Neural cell (in vitro differentiated cells): ENCODE data around the gene GJA3.

Experiments used
- CTCF ChIP-seq: fragments of 450-650 bp; IDR thresholded peaks from 2 replicates; pipeline ENCODE4 v1.5.1; 2014; ENCODE audit warnings: antibody characterized with exemption, mild to moderate bottlenecking, moderate library complexity; ENCODE audit not compliant: poor library complexity, severe bottlenecking
- EP300 ChIP-seq: fragments of 450-650 bp; conservative IDR thresholded peaks from 2 replicates; pipeline ENCODE4 v1.6.1; 2014; ENCODE audit warnings: antibody characterized with exemption, mild to moderate bottlenecking, moderate library complexity; ENCODE audit not compliant: poor library complexity, severe bottlenecking
- EZH2 ChIP-seq: fragments of 200-600, 300-800 bp; shearing (Covaris generic), sonication (generic); IDR thresholded peaks from 2 replicates; pipeline ENCODE4 v1.6.1; 2014; ENCODE audit warnings: antibody characterized with exemption, low read length, borderline replicate concordance, mild to moderate bottlenecking; ENCODE audit not compliant: insufficient read depth, poor library complexity, severe bottlenecking
- MXI1 ChIP-seq: fragments of 450-650 bp; conservative IDR thresholded peaks from 2 replicates; pipeline ENCODE4 v1.6.1; 2014; ENCODE audit warnings: antibody characterized with exemption, mild to moderate bottlenecking; ENCODE audit not compliant: poor library complexity, severe bottlenecking
- POLR2AphosphoS5 ChIP-seq: IDR thresholded peaks from 2 replicates; pipeline ENCODE4 v1.6.1; 2012
- RAD21 ChIP-seq: fragments of 450-650 bp; conservative IDR thresholded peaks from 2 replicates; pipeline ENCODE4 v1.6.1; 2014; ENCODE audit warnings: antibody characterized with exemption, mild to moderate bottlenecking, moderate library complexity
- REST ChIP-seq: IDR thresholded peaks from 2 replicates; pipeline ENCODE4 v1.6.1; 2012; ENCODE audit warnings: borderline replicate concordance

GRCh38 chr13:20140487-20140886 is 20.4 kb downstream of the GJA3 start:
- TF ChIP-seq MXI1 (no peak), CTCF (no peak), REST (no peak), EZH2 (no peak), RAD21 (no peak), POLR2AphosphoS5 (no peak), EP300 (no peak)
